ENCODE data around the gene CMTR1. TPM values are rescaled to one million over a fixed set of nuclear protein-coding genes. Genes with fewer than 3 reads are reported as not detected.

The CMTR1 gene
- polyA plus RNA-seq, 1 of the 3 experiments (the other 2 are of a cell fraction), result 19.8 TPM

DNA sequence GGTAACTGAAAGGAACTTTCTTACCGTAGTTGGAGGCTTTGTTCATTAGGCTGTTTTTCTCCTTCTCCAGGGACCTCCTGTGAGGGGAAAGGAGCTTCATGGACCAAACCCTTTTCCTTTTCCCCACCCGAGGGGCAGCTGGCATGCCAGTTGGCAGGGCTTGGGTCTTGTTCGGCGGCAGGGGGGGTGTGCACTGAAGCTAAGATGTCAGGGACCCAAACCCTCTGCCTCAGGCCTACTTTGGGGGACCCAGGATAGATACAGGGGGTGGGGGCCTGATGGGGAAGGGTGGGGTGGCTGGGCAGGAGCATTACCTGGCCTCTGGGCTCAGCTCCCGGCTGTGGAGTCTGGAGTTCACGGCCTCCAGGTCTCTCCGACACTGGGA lies 51.8 kb downstream of the CMTR1 start:
- no peak for TF ChIP-seq FOXJ3 (CRISPR knock-in tag; IDR thresholded peaks at IDR 0.05)
- TF ChIP-seq MXI1 (IDR thresholded peaks at IDR 0.05; ENCODE audit: low read depth, low read length), result no peak
- TF ChIP-seq MAX (IDR thresholded peaks at IDR 0.05; ENCODE audit: low read depth), result no peak
- no peak for TF ChIP-seq RFX5 (IDR thresholded peaks at IDR 0.05; ENCODE audit: low read length)
- TF ChIP-seq TCF12 (IDR thresholded peaks at IDR 0.05), result no peak
- TF ChIP-seq ELF1 (IDR thresholded peaks at IDR 0.05), result no peak
- TF ChIP-seq POLR2AphosphoS5 (IDR thresholded peaks at IDR 0.05; ENCODE audit: low read depth, low read length), result no peak
- no peak for TF ChIP-seq NFIC (IDR thresholded peaks at IDR 0.05; ENCODE audit: borderline replicate concordance)
- no peak for TF ChIP-seq MEF2A (IDR thresholded peaks at IDR 0.05; ENCODE audit: borderline replicate concordance, low read depth)
- TF ChIP-seq, protein P1, sequence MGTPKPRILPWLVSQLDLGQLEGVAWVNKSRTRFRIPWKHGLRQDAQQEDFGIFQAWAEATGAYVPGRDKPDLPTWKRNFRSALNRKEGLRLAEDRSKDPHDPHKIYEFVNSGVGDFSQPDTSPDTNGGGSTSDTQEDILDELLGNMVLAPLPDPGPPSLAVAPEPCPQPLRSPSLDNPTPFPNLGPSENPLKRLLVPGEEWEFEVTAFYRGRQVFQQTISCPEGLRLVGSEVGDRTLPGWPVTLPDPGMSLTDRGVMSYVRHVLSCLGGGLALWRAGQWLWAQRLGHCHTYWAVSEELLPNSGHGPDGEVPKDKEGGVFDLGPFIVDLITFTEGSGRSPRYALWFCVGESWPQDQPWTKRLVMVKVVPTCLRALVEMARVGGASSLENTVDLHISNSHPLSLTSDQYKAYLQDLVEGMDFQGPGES (IDR thresholded peaks at IDR 0.05; ENCODE audit: low read depth, low read length), result no peak
- TF ChIP-seq NRF1 (IDR thresholded peaks at IDR 0.05; ENCODE audit: low read depth, low read length), result no peak
- TF ChIP-seq, protein P2, sequence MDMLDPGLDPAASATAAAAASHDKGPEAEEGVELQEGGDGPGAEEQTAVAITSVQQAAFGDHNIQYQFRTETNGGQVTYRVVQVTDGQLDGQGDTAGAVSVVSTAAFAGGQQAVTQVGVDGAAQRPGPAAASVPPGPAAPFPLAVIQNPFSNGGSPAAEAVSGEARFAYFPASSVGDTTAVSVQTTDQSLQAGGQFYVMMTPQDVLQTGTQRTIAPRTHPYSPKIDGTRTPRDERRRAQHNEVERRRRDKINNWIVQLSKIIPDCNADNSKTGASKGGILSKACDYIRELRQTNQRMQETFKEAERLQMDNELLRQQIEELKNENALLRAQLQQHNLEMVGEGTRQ (IDR thresholded peaks at IDR 0.05; ENCODE audit: borderline replicate concordance, low read depth, low read length), result no peak
- Histone ChIP-seq H2AFZ (ENCODE audit: low read depth) (no peak overlapping the region), H3K27ac (ENCODE audit: low read depth in 2 of 2, low read length in 1 of 2) (peak overlapping the region in 1 of 2 experiments; percentile 43; a peak in 2 of 4 replicates), H3K79me2 (ENCODE audit: insufficient read depth) (no peaks in the 10 kb centered on the region), H3K9ac (no peak overlapping the region), H3K9me2 (no peaks in the 10 kb centered on the region), H3K4me2 (no peak overlapping the region), H3K9me3 (no peaks in the 10 kb centered on the region), H3K36me3 (replicated peaks in 1 of 2; ENCODE audit: control insufficient read depth in 1 of 2, insufficient read depth in 2 of 2, low read length in 1 of 2) (peaks cover 4 to 39% of the 10 kb centered on the region in 2 experiments), H3K4me1 (ENCODE audit: control insufficient read depth in 1 of 2, insufficient read depth in 2 of 2, low read depth in 1 of 2, low read length in 1 of 2) (peaks cover 0 to 35% of the 10 kb centered on the region in 2 experiments; a peak in 1 of 4 replicates), H4K20me1 (ENCODE audit: insufficient read depth) (no peaks in the 10 kb centered on the region), H3F3A (replicated peaks; ENCODE audit: insufficient read depth) (no peaks in the 10 kb centered on the region), H3K4me3 (ENCODE audit: low read depth in 2 of 2, low read length in 1 of 2) (no peak overlapping the region), H3K27me3 (ENCODE audit: insufficient read depth) (no peaks in the 10 kb centered on the region)
- ChIA-PET POLR2A (interaction anchor here (0.7 to 0.8 kb wide), 2 partner anchors 64 to 81 kb away, joined by 3 to 5 read pairs; no protein-coding TSS in a partner anchor), CTCF (interaction anchor here (0.6 to 10.8 kb wide), 40 partner anchors 10 to 590 kb away, joined by 3 to 116 read pairs (median 3); no protein-coding TSS in a partner anchor)
- DNase-seq, result no peak
- WGBS (ENCODE audit: low lambda C conversion rate), result 98% methylated on average over 4 of the region's 7 CpGs

- peak overlapping the region in 1 of 2 experiments; percentile 19; a peak in 1 of 4 replicates for H3K27ac ChIP-seq (ENCODE audit: low read depth in 2 of 2, low read length in 1 of 2)
- POLR2A ChIA-PET, result interaction anchor here (0.7 to 0.8 kb wide), 2 partner anchors 63 to 81 kb away, joined by 3 to 5 read pairs; no protein-coding TSS in a partner anchor
- TF ChIP-seq EZH2phosphoT487 (IDR thresholded peaks at IDR 0.05; ENCODE audit: borderline replicate concordance, low read depth), result no peak
- TF ChIP-seq RAD21 (IDR thresholded peaks at IDR 0.05; ENCODE audit: low read length), result peak; percentile 47
- TF ChIP-seq SMC3 (IDR thresholded peaks at IDR 0.05; ENCODE audit: low read depth, low read length), result peak; percentile 34; the same call in 1 of the 2 replicates
- TF ChIP-seq FOXJ3 (CRISPR knock-in tag; IDR thresholded peaks at IDR 0.05), result no peak
- TF ChIP-seq NRF1 (IDR thresholded peaks at IDR 0.05; ENCODE audit: low read depth, low read length), result no peak
- no peak for TF ChIP-seq RXRA (IDR thresholded peaks at IDR 0.05; ENCODE audit: borderline replicate concordance, low read depth)
- no peak for TF ChIP-seq ELF1 (IDR thresholded peaks at IDR 0.05)
- no peak for TF ChIP-seq MXI1 (IDR thresholded peaks at IDR 0.05; ENCODE audit: low read depth, low read length)
- TF ChIP-seq MAX (IDR thresholded peaks at IDR 0.05; ENCODE audit: low read depth), result no peak
- TF ChIP-seq YY1 (IDR thresholded peaks at IDR 0.05; ENCODE audit: low read depth), result no peak
- no peak for TF ChIP-seq MEF2A (IDR thresholded peaks at IDR 0.05; ENCODE audit: borderline replicate concordance, low read depth)
- no peak for TF ChIP-seq FOSL2 (IDR thresholded peaks at IDR 0.05; ENCODE audit: borderline replicate concordance, low read depth)
- no peak for TF ChIP-seq GABPA (IDR thresholded peaks at IDR 0.05; ENCODE audit: low read depth)
- TF ChIP-seq, protein P2 (IDR thresholded peaks at IDR 0.05; ENCODE audit: borderline replicate concordance, low read depth, low read length), result no peak
- TF ChIP-seq, protein P1 (IDR thresholded peaks at IDR 0.05; ENCODE audit: low read depth, low read length), result no peak
- TF ChIP-seq, protein P3, sequence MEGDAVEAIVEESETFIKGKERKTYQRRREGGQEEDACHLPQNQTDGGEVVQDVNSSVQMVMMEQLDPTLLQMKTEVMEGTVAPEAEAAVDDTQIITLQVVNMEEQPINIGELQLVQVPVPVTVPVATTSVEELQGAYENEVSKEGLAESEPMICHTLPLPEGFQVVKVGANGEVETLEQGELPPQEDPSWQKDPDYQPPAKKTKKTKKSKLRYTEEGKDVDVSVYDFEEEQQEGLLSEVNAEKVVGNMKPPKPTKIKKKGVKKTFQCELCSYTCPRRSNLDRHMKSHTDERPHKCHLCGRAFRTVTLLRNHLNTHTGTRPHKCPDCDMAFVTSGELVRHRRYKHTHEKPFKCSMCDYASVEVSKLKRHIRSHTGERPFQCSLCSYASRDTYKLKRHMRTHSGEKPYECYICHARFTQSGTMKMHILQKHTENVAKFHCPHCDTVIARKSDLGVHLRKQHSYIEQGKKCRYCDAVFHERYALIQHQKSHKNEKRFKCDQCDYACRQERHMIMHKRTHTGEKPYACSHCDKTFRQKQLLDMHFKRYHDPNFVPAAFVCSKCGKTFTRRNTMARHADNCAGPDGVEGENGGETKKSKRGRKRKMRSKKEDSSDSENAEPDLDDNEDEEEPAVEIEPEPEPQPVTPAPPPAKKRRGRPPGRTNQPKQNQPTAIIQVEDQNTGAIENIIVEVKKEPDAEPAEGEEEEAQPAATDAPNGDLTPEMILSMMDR (IDR thresholded peaks at IDR 0.05), result peak; percentile 22
Observed at GRCh38 chr6:37485291-37485702, 52.3 kb downstream of the CMTR1 start.

More at GRCh38 chr6:37485291-37485702, 52.3 kb downstream of the CMTR1 start:
- Histone ChIP-seq H3K27me3 (ENCODE audit: insufficient read depth) (no peaks in the 10 kb centered on the region), H3K79me2 (ENCODE audit: insufficient read depth) (no peaks in the 10 kb centered on the region), H3K36me3 (replicated peaks in 1 of 2; ENCODE audit: control insufficient read depth in 1 of 2, insufficient read depth in 2 of 2, low read length in 1 of 2) (peaks cover 0 to 34% of the 10 kb centered on the region in 2 experiments), H3K9me3 (no peaks in the 10 kb centered on the region), H3K4me1 (ENCODE audit: control insufficient read depth in 1 of 2, insufficient read depth in 2 of 2, low read depth in 1 of 2, low read length in 1 of 2) (peaks cover 0 to 41% of the 10 kb centered on the region in 2 experiments; a peak in 1 of 4 replicates), H4K20me1 (ENCODE audit: insufficient read depth) (no peaks in the 10 kb centered on the region), H3K9me2 (no peaks in the 10 kb centered on the region), H2AFZ (ENCODE audit: low read depth) (no peak overlapping the region), H3K4me3 (ENCODE audit: low read depth in 2 of 2, low read length in 1 of 2) (no peak overlapping the region), H3K4me2 (no peak overlapping the region), H3K9ac (no peak overlapping the region), H3F3A (replicated peaks; ENCODE audit: insufficient read depth) (no peaks in the 10 kb centered on the region)
- DNase-seq, result peak; percentile 56
- WGBS (ENCODE audit: low lambda C conversion rate), result 98% methylated on average over 7 of the region's 10 CpGs
- CTCF ChIA-PET, result interaction anchor here (0.6 to 10.8 kb wide), 40 partner anchors 10 to 590 kb away, joined by 3 to 116 read pairs (median 3); no protein-coding TSS in a partner anchor

All from SK-N-SH (cell line).